Parathyroid adenoma (tissue), 2 donors: ENCODE data around the gene SDF4.

Source experiments
- H2AFZ ChIP-seq: fragments of 300-600 bp; sonication (generic); one replicate; pipeline ENCODE4 v1.7.0; 2017; ENCODE audit warnings: antibody characterized with exemption, mild to moderate bottlenecking
- H3K27ac ChIP-seq: fragments of 300-600 bp; sonication (generic); one replicate; pipeline ENCODE4 v1.7.0; 2017
- H3K27me3 ChIP-seq: fragments of 300-600 bp; sonication (generic); one replicate; pipeline ENCODE4 v1.7.0; 2017; ENCODE audit warnings: low read length; ENCODE audit not compliant: control insufficient read depth, insufficient read depth
- H3K36me3 ChIP-seq: fragments of 300-600 bp; sonication (generic); one replicate; pipeline ENCODE4 v1.7.0; 2017; ENCODE audit warnings: low read length; ENCODE audit not compliant: control insufficient read depth, insufficient read depth
- H3K4me1 ChIP-seq: fragments of 300-600 bp; sonication (generic); one replicate; pipeline ENCODE4 v1.7.0; 2017; ENCODE audit warnings: control low read depth
- H3K4me2 ChIP-seq: fragments of 300-600 bp; sonication (generic); one replicate; pipeline ENCODE4 v1.7.0; 2017; ENCODE audit warnings: low read length
- H3K4me3 ChIP-seq: fragments of 300-600 bp; sonication (generic); one replicate; pipeline ENCODE4 v1.7.0; 2017; ENCODE audit warnings: low read depth, low read length
- H3K79me2 ChIP-seq: fragments of 300-600 bp; sonication (generic); one replicate; pipeline ENCODE4 v1.7.0; 2017; ENCODE audit warnings: control low read depth
- H3K9ac ChIP-seq: fragments of 300-600 bp; sonication (generic); one replicate; pipeline ENCODE4 v1.7.0; 2017; ENCODE audit warnings: mild to moderate bottlenecking
- H3K9me3 ChIP-seq: fragments of 300-600 bp; sonication (generic); one replicate; pipeline ENCODE4 v1.7.0; 2017; ENCODE audit warnings: low read length; ENCODE audit not compliant: control insufficient read depth
- TF ChIP-seq, protein P1 (sequence below): fragments of 300-600 bp; sonication (generic); IDR thresholded peaks from one replicate; pipeline ENCODE4 v1.7.0; 2017; ENCODE audit warnings: antibody characterized with exemption, mild to moderate bottlenecking
- donor health status: primary hyperparathyroidism.

The SDF4 gene

DNA sequence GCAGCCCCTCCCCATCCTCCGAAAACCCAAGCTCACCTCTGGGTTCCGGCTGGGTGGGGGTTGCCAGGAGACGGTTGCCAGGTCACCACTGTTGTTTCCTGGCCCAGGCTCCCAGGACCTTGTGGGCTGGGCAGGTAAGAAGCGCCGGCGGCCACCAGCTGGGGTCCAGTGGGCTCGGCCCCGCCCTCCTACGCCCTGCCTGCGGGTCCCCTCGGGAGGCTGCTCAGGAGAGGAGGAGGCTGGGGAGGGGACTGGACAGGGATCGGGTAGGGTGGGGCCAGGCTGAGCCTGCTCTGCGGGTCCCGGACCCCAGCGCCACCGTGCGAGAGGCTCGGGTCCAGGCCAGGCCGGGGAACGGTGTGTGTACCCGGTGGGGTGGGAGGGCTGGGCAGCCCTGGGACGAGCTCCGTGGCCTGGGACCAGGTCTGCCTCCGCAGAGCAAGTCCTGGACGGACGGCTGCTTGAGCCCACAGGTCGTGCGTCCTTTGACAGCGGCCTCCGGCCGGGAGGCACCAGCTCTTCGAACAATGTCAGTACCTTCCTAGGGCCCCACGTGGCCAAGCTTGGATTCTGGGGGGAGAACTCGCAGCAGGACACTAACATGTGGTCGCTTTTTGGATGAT, 57.9 kb downstream of the SDF4 start, which contains the start of gene TTLL10:
TTLL10 (plus strand) TSS at position 88 of the 623 bp plus-strand sequence. CDS start 5,336 bp downstream, outside the sequence.
- Histone ChIP-seq H2AFZ (no peak within 1 kb of the TSS), H3K9me3 (no peaks in the 10 kb centered on the region), H3K4me2 (no peak within 1 kb of the TSS), H3K36me3 (no peaks in the 10 kb centered on the region), H3K4me1 (no peaks in the 10 kb centered on the region), H3K4me3 (no peak within 1 kb of the TSS), H3K27ac (no peak within 1 kb of the TSS), H3K79me2 (no peaks in the 10 kb centered on the region), H3K27me3 (no peaks in the 10 kb centered on the region), H3K9ac (no peak within 1 kb of the TSS)
- TF ChIP-seq, protein P1, sequence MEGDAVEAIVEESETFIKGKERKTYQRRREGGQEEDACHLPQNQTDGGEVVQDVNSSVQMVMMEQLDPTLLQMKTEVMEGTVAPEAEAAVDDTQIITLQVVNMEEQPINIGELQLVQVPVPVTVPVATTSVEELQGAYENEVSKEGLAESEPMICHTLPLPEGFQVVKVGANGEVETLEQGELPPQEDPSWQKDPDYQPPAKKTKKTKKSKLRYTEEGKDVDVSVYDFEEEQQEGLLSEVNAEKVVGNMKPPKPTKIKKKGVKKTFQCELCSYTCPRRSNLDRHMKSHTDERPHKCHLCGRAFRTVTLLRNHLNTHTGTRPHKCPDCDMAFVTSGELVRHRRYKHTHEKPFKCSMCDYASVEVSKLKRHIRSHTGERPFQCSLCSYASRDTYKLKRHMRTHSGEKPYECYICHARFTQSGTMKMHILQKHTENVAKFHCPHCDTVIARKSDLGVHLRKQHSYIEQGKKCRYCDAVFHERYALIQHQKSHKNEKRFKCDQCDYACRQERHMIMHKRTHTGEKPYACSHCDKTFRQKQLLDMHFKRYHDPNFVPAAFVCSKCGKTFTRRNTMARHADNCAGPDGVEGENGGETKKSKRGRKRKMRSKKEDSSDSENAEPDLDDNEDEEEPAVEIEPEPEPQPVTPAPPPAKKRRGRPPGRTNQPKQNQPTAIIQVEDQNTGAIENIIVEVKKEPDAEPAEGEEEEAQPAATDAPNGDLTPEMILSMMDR = no peak

DNA sequence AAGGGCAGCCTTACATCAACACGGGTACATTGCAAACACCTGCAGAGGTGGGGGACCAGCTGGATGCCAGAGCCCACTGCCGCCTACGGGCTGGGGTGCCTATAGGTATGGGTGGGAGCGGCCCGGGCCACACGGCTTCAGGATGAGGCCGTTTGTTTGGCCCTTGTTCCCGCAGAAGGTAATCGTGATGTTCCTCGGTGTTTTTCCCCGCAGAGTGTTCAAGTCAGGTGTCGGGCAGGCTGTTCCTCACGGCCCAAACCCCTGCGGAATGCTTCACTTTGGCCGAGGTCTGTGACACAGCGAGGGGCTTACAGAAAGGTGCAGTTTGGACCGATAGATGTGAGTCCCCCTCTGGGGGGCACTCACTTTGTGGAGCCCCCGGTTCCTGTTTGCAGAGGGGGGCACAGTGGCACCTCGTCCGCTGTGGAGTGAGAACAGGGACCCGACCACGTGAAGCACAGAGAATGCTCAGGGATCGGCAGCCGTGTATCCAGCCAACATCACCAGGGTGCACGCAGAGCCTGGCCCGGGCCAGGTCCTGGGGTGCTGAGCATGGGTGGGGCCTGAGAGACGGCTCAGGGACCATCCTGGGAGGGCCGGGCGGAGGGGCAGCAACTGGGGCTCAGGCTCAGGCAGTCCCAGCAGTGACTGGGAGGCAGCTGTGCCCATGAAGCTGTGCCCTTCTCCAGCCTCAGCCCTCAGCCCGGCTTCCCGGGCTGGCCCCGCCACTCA, 58.6 kb downstream of the SDF4 start:
- Histone ChIP-seq H3K4me1 (no peaks in the 10 kb centered on the region), H3K9me3 (no peaks in the 10 kb centered on the region), H2AFZ (no peak overlapping the region), H3K27me3 (no peaks in the 10 kb centered on the region), H3K4me2 (no peak overlapping the region), H3K36me3 (no peaks in the 10 kb centered on the region), H3K4me3 (no peak overlapping the region), H3K9ac (no peak overlapping the region), H3K27ac (no peak overlapping the region), H3K79me2 (no peaks in the 10 kb centered on the region)
- TF ChIP-seq, protein P1 = no peak

DNA sequence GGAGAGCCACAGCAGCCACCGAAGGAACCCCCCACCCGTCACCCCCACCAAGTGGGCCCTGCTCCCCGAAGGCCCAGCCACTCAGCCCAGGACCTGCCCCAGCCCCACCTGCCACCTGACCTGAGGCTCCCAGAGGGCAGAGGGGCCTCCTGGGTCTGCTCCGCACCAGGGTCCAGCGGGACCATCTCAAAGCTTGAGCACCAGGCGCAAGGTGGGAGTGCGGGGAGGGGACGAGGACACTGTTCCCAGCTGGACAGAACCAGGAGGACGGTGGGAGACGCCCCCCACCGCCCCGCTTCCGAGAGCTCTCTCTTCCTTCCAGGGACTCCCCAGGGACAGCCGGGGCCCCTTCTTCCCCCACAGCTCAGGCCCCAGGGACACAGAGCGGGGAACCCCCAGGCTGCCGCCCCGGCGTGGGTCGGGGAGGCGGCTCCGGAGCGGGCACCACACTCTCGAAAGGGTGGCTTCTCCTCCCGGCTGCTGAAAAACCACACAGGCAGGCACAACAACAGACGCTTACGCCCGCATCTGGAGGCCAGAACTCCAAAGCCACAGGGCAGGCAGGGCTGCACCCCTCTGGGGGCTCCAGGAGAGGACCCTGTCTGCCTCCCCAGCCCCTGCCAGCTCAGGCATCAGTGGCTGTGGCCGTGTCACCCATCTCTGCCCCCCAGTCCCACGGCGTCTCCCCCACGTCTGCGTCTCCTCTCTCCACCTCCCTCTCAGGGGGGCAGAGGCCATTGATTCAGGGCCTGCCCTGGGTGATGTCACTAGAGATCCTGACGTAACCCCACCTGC, 60.1 kb downstream of the SDF4 start:
- no peak overlapping the region for H3K4me2 ChIP-seq
- TF ChIP-seq, protein P1 = no peak
- H3K9ac ChIP-seq = no peak overlapping the region
- no peaks in the 10 kb centered on the region for H3K4me1 ChIP-seq
- no peak overlapping the region for H2AFZ ChIP-seq
- H3K9me3 ChIP-seq = no peaks in the 10 kb centered on the region
- H3K4me3 ChIP-seq = no peak overlapping the region
- H3K36me3 ChIP-seq = no peaks in the 10 kb centered on the region
- no peaks in the 10 kb centered on the region for H3K27me3 ChIP-seq
- H3K27ac ChIP-seq = no peak overlapping the region
- no peaks in the 10 kb centered on the region for H3K79me2 ChIP-seq

DNA sequence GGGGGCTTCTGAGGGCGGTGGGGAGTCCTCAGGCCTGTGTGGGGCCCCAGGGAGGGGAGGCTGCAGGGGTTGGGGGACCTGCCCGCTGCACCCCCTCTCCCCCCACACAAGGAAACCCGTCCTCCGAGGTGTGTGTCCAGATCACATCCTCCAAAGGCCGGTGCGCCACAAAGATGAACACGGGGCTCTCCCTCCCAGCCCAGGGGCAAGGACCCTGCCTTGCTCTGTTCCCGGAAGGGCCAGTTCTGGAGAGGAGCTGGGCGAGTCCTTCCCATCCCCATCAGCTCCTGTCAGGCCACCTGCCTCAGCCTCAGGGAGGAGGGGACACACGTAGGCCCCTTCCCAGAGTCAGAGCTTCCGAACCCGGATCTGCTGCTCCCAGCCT, 60.6 kb downstream of the SDF4 start:
- Histone ChIP-seq H2AFZ (no peak overlapping the region), H3K9ac (no peak overlapping the region), H3K4me3 (no peak overlapping the region), H3K79me2 (no peaks in the 10 kb centered on the region), H3K4me1 (no peaks in the 10 kb centered on the region), H3K36me3 (no peaks in the 10 kb centered on the region), H3K4me2 (no peak overlapping the region), H3K27me3 (no peaks in the 10 kb centered on the region), H3K27ac (no peak overlapping the region), H3K9me3 (no peaks in the 10 kb centered on the region)
- TF ChIP-seq, protein P1 = no peak
